ENCODE results near the gene FRY.

Gene FRY

GRCh38 chr13:32316028-32316339, 284.4 kb downstream of the FRY start:
- no peak for DNase-seq

- DNase-seq: no peak
Measured at GRCh38 chr13:32316501-32316900, 284.9 kb downstream of the FRY start.

- DNase-seq: no peak
Measured at GRCh38 chr13:32317716-32318465, 286.3 kb downstream of the FRY start.

- no peak for DNase-seq
Measured at GRCh38 chr13:32320528-32320927, 289.0 kb downstream of the FRY start.

GRCh38 chr13:32323912-32324311, 292.3 kb downstream of the FRY start:
- DNase-seq: no peak

- DNase-seq: no peak
Measured at GRCh38 chr13:32330441-32330840, 298.9 kb downstream of the FRY start.

GRCh38 chr13:32334671-32335070, 303.1 kb downstream of the FRY start:
- no peak for DNase-seq

GRCh38 chr13:32340914-32341313, 309.3 kb downstream of the FRY start:
- DNase-seq: no peak

- no peak for DNase-seq
Measured at GRCh38 chr13:32347651-32348050, 316.1 kb downstream of the FRY start.

All from right hindlimb (tissue), 1 donor.